Activated CD4-positive, alpha-beta T cell treated with anti-CD3 and anti-CD28 coated beads, Interleukin-2, amount 50 U/mL, for 16 hours (primary cell): Measurements from ENCODE around the gene BUB1B.

Source experiments
- DNase-seq: peaks from one replicate; pipeline ENCODE4 v3.0.0-alpha.2; 2020

Gene BUB1B

DNA sequence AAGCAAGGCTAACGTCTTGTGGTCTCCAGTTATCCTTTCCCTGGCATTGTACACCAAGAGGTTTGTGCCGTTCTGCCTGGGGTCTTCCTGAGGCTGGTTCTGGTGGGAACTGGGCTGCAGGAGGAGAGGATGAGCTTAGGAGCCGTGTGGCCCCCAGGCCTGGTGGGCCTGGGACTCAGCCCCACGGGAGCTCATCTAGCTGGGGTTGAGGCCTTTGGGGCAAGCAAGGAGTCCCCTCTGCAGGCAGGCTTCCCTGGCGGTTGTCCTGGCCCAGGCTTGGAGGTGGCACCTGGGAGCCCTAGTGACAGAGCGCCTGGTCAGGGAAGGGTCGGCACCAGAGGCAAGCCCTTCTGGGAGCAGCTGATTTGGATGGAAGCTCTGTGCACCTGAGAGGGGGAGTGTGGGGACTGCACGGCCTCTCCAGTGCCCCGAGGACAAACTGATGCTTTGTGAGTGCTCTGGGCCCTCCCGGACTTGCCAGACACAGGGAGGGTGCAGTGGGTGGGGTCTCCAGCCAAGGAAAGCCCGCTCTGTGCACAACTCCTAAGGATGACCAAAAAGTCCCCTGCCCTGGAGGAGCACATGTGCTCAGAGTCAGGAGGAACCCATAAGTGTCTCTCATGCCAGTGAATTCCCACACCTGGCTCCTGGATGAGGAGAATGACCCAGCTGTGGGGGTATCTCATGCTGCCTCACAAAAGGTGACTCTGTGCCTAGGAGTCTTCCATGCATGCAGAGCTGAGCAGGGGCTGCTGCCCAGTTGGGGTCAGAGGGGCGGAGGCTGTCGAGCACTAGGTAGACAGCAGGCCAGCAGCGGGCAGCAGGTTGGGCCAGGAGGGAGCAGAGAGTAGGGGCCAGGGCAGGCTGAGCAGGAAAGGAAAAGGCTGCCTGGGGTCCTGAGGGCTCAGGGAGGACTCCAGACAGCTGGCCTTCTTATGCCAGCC, 80.7 kb downstream of the BUB1B start:
- DNase-seq, result no peak

DNA sequence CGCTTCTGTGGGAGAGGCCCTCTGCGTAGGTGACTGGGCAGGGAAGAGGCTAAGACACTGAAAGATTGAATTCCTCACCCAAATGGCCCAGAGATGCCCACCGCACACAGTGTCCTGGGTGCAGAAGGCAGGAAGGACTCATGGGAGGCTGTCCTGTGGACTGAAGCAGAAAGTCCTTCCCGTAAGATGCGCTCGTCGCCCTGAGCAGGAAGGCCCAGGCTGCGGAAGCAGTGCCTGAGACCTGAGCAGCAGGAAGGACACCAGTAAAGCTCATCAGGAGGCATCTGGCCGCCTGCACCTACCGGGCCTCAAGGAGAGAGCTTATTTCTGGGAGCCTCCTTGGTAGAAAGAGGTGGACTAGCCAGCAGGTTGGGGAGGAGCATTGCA, 81.3 kb downstream of the BUB1B start:
- DNase-seq, result no peak

DNA sequence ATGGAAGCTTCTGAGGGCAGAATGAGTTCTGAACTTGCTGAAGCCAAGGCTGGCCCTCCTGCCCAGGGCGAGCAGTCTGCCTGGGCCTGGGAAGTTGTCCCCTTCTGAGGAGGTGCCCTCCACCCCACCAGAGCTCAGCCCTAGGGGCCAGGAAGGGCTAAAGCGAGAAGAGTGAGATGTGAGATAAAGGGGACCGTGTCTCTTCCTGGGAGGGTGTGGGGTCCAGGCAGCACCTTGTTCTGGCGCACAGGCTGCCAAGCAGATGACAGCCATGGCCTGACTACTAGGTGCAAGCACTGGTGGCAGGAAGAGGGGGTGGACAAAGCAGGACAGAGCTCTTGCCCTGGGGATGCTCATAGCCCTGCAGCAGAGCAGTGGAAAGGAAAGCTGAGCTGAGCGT, 81.7 kb downstream of the BUB1B start:
- DNase-seq, result no peak

DNA sequence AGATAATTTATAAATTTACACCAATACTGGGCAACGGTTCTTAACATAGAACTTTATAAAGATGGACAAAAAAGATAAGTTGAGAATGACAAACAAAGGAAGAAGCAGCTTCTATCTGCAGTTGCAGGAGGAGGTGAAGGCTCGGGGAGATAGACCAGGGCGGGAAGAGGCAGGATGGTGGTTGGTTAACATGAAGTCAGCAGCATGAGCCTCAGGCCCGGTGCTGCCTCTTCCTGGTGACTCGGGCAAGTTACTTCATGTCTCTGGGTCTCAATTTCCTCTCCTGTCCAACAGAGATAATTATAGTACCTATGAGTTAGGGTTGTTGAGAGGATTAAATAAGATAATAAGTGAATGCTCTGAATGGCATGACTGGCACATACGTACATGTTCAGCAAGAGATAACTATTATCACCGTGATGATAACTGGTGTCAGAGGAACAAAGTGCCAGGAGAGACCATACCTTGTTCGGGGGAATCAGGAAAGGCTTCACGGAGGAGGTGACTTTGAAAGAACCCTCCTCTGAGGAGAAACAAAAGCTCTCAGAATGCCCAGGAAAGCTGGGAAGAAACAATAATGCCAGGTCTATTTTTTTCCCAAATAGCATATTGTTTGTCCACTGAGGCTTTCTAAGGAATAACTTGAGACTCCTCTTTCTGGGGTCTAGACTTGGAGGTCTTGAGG, 82.4 kb downstream of the BUB1B start:
- DNase-seq, result no peak

DNA sequence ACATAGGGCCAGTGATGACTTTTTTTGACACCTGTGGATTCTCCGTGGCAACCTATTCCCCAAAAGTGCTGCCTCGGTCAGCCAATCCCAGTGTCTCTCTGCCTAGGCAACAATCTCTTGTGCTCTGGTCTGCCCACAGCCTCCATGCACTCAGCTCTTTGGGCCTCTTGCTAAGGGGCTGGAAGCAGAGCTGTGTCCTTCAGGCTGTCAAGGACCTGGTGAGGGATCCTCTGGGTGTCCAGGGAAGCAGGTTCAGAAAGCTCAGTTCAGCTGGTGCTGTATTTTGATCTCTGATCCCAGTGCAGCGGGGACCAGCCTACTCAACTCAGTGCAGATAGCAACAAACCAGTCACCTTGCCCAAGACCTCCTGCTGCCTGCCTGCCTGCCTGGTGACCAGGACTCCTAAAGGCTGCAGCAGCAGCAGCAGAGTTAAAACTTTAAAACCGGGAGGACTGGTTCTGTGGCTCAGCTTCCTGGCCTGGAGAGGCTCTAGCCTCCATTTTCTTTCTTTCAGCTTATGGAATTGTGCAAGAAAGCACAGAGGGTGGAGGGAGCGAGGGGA, 84.2 kb downstream of the BUB1B start:
- no peak for DNase-seq

DNA sequence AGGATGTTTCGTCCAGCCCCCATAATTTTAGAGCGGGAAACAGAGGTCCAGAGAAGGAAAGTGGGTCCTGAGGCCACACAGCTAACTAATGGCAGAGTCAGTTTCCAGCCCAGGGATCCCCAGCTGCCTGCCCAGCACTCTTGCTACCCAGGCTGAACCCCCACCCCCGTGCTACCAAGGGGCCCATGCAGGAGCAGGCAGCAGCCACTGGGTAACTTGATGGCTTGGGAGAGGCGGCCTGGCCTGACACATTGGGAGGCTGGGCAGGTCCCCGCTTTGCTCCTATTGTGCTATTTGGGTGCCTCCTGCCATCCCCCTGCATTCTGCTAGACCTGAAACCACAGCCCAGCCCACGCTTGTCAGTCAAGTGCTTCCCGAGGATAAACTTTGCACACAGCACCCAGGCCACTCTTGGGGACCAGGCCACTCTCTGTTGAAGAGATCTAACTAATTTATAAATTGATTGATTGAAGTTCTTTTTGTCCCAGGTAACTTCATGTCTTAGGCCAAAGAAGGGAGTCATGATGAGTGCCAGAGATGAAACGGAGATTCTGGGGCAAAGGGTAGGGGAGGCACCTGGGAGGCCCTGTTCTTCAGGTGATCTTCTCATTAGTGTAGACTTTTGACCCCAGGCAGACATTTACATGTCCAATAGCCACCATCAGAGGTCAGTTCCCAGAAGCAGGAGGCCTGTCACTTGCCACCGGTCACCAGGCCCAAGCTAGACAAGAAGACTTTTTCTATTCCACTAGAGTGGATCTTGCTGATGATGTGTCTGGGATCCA, 85.0 kb downstream of the BUB1B start:
- DNase-seq, result no peak

DNA sequence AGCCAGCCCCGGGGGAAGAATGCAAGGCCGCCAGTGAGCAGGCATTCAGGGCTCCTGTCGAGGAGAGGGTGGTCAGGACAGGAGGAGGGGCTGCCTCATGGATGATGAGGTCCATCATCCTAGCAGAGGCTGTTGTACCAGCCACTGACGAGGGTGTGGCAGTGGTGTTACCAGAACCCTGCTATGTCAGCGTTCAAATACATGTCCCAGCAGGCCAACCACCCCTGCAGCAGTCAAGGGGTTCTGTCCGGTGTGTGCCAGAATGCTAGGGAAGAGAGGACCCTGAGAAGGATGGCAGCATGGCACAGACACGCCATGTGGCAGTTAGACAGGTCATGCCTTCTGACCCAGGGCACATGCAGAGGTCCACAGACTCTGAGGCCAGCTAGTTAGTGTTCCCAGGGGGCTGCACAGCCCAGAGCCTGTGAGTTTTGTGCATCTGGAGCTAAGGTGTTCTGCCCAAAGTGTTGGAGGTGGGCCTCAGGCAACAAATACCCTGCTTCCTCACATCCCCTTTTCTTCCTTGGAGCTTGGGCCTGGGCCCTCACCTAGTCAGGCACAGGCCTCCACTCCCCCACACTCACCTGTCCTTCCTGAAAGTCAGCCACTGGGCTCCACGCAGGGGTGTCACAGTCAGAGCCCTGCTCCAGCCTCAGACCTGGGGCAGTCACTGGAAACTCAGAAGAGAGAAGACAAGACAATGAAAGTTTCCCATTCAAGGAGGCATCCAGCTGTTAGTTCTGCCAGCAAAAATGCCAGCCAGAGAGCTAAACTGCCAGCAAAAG, 85.8 kb downstream of the BUB1B start:
- DNase-seq, result no peak

DNA sequence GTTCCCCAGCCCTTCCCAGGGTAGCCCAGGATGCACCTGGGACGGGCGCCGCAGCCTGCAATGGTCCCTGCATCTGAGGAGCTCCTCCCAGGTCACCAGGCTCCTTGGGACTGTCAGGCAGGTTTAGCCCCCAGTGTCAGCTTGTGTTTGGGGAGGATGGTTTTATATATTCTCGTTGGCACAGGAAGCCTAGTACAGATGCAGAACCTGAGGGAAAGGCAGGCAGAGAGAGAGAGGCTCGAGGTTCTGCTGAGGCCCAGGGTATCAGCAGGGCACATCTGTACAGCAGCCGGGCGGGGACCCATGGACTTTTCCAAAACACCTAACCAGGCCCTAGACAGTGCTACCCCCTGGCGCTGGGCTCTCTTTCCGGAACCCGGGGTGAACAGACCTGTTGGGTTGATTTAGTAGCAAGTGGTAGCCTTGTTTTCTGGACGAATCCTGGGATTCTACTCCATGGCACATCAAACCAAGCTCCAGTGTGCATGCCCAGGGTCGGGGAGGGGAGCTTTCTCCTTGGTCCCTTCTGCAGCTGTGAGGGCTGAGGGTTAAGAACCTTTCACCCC, 86.6 kb downstream of the BUB1B start:
- DNase-seq, result no peak

DNA sequence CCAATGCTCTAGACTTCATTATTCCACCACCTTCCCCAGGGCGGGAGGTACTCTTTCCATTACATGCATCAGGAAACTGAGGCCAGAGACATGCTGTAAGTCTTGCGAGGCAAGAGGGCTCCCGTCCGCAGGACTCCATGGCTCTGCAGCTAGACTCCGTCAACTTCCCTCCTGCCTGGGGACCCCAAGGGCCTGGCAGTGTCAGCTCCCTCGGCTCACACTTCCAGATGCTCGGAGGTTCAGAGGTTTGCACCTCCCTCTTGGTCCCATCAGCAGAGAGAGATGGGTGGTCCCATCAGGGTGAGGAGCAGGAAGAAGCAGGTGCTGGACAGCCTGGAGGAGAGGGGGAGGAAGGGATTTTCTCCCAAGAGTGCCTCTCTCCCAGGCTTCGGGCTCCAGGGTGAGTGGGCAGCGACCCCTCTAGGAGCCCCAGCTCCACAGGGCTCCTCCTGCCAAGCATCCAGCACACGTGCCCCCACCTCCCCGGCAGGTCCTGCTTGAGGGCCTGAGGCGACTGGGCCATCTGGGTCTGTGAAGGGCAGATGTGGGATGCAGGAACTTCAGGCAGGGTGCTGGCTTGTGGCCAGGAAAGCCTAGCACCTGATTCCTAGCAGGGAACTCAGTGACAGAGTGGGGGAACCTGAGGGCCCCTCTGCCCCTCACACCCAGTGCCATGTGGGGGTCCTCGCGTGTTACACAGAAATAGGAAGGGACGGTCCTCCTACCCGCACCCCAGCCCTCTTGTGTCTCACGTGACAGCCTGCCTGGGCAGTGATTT, 87.3 kb downstream of the BUB1B start:
- no peak for DNase-seq

DNA sequence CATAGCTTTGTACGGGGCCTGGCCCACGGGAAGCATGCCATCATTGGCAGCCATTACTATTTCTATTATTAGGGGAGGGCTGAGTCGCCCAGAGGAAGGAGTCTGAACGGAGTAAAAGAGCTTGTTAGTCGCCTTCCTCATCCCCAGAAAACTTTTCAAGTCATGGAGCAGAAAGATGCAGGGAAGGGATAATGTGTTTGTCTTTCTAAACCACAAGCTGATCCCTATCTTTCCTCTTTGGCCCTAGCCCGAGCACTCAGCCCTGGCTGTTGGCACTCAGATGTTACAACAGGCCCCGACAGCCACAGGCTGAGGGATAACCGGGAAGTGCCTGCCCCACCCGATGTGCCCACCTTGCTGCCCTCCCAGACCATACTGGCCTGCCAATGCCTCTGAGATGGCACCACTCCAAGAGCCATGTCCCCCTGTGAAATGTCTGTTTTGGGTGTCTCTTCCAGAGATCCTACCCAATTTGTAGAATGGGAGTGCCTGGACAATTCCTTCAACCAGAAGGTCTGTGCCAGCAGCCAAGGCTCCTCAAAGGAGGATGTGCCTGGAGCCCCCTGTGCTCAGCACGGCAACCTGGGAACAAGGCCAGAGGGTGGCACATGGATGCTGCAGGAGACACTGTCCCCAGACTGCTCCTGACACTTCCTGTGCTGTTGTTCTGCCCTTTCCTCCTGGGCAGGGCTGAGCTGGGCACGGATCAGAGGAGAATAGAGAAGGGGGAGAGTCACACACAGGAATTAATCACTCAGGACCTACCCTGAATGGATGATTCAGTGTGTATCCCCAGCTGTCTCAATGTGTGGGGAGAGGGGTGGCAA, 88.8 kb downstream of the BUB1B start:
- DNase-seq, result no peak

DNA sequence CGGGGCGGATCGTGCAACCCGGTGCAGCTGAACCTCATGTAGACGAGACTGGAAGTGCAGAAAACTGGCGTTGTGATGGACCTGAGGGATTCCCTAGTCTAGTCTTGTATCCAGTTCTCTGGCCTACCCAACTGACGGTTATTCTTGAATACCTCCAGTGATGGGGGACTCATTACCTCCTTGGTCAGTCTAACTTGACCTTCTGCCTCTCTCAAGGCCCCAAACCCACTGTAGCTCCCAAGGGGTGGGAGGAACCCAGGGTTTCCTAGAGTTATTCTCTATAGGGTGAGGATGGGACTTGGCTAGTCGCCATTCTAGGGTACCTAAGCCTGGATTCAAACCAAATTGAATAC, 89.4 kb downstream of the BUB1B start:
- no peak for DNase-seq

DNA sequence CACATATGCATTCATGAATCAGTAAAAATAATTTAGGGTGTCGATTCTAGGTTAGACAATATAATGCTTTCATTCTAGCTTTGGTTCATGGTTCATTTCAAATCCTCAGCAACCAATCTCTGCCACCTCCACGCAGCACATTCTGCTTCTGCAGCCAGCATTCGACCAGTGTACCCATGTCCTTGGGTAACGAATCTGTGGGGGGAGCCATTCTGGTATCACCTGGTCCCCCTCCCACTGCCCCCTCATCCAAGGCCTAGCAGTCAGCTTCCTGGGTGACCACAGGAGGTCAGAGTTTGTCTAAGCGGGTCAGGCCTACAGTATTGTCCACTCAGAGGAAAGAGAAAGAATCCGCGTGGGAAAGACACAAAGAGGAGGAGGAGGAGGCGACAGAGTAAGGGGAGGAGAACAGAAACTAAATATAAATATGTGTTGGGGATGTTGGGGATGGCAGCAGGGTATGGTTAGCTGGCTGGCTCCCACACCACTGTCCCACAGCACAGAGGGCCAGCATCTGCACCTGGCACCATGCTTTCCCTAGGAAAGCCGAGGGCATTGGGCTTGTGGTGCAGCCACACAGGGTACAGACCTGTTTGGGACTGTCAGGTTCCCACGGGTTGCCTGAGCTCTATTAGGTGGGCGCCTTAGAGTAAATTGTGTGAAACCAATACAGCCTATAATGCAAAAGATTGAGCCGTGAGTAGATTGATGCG, 90.1 kb downstream of the BUB1B start:
- no peak for DNase-seq

DNA sequence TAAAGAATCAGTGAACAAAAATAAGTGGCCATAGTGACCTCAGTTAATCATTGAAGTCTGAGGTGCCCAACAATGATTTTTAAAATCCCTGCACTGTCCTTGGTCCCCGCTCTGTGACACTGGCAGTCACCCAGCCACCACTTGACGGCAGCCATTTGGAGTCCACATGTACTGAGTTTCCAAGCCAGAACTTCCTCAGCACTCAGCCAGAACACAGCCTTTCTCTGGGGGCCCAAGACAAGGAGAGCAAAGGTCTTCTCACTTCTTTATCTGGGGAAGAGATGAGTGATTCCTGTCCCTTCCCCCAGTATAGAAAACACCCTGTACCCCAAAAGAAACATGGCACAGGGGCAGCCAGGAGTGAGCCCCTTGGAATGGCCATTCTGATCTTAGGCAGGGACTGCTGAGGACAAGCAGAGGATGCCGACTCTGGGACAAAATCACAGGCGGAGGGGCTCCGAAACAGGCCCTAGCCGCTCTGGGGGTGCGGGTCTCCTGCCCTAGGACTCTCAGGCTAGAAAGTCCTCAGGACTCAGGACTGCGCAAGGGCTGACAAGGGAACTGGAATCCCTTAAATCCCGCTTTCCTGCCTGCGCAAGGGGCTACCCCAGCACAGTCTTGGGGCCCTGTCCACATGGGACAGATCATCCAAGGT, 90.7 kb downstream of the BUB1B start:
- DNase-seq, result no peak

DNA sequence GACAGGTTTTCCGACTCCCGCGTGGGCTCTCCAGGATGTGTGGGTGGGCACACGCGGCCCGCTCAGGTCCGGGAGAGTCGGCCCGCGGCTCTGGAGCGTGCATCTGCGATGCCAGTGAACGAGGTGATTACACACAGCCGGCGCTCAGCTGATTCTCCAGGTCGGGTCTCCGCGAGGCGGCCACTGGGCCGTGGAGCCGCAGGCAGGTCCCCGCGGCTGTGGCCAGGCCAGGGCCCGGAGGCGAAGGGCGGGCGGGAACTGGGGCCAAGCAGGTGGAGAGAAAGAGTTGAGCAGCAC, 91.2 kb downstream of the BUB1B start:
- DNase-seq, result no peak

DNA sequence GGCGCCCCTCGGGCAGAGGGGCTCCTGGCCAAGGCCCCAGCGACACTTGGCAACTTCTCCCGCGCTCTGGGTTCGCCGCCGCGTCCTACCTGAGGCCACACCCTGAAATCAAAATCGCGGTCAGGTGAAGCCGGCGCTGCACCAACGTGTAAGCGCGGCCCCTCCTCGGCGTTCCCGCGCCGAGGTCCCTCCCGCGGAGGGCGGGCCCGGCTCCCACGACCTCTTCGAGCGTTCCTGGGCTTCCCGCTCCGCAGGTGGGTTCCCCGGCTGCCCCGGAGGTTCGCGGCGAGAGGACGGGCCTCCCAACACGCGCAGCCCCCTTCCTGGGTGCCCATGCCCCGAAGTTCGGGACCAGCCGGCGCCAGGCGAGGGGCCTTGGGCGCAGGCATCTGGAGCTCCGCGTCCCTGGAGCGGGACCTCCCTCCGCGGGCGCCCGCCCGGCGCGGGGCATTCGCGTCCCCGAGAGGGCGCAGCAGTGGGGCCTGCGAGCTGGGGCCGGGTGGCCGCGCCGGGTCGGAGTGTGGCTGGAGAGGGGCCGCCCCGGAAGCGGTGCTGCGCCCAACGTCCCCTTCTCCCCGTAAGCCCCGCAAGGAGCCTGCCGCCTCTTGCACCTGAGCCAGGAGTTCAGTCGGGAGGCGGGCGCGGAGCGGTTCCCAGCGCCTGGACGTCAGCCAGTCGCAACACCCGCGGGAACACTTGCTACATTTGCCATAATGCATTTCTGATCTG, 91.7 kb downstream of the BUB1B start:
- DNase-seq, result no peak

DNA sequence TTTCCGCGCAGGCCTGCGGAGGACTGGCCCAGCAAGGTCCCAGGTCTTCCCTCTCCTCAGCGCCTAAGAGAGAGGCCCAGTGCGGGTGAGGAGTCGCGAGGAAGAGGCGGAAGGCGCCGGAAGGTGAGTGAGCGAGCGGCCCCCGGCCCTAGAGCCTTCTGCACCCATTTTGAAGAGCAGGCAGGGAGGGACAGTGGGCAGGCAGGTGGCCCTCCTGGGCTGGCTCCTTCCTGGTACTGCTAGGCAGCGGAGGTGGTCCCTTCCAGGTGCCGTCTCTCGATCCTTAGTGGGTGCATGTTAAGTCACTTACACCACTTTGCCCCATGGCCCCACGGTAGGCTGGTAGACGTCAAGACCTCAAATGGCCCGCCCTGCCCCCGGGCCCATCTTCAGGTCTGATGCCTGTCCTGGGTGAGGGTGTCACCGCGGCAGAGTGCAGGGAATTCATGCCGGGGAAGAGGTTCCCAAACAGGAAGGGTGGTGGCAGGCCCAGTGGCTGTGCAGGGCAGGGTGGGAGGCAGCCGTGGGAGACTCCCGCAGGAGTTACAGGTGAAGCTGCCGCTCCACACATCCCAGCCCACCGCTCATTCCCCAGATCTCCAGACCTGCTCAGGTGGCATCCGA, 92.4 kb downstream of the BUB1B start:
- no peak for DNase-seq

DNA sequence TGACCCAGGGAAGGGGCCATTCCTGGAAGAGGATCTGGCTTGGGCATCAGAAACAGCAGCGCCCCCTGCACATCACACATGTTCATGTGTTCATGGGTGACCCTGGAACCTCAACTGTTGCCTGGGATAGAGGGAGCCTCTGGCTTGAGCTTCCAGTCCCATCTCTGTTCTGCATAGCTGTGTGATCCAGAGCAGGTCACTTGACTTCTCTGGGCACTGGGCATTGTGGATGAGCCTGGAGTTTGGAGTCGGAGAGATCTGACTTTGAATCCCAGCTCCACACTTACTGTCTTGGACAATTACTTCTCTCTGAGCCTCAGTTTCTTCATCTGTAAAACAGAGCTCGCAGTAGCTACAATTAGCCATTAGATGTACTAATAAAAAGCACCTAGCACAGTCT, 93.6 kb downstream of the BUB1B start:
- no peak for DNase-seq

DNA sequence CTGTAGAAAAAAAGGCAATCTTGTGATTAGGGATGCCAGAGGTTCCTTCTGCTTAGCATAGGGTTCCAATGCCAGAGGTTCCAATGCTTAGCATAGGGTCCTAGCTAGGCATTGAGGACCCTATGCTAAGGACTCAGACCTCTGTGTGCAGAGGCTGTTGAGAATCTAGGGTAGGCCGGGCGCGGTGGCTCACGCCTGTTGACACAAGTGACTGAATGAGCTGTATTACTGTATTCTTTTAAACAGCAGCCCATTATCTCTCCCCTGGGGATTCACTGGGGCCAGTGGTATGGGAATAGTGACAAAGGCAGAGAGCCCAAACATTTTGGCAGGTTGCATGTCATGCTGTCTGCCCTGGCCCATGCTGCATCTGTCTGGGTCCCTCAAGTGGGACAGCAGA, 94.2 kb downstream of the BUB1B start:
- DNase-seq, result no peak
